ENCODE data around the gene UNC119B. TPM values are rescaled to one million over a fixed set of nuclear protein-coding genes. Genes with fewer than 3 reads are reported as not detected.

The UNC119B gene
- total RNA-seq, 1 experiment from 2014 or later = 14.3 TPM

DNA sequence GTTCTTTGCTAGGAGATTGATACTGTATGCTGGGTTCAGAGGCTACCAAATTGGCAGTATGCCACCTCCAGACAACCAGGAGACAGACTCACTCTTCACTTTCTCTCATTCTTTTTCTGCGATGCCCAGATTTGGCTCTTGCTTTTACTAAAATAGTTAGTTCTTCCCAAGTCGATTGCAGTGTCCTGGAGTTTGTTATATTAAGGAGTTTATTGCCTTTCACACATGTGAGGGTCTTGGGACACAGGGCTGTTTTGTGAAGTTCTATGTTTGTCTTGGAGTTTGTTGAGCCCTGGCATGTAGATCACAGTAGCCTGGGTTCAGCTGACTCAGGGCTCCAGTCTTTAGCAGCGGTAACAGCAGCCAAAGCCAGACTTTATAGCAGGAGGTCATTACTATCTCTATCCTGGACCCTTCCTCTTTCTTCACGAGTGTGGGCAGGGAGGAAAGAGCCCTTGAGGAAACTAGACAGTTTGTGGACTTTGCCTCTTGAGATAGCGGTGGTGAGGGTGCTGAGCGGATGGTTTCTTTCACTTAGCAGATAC is 21.7 kb upstream of the UNC119B start:
- DNase-seq (ENCODE audit: low spot score) = no peak

DNA sequence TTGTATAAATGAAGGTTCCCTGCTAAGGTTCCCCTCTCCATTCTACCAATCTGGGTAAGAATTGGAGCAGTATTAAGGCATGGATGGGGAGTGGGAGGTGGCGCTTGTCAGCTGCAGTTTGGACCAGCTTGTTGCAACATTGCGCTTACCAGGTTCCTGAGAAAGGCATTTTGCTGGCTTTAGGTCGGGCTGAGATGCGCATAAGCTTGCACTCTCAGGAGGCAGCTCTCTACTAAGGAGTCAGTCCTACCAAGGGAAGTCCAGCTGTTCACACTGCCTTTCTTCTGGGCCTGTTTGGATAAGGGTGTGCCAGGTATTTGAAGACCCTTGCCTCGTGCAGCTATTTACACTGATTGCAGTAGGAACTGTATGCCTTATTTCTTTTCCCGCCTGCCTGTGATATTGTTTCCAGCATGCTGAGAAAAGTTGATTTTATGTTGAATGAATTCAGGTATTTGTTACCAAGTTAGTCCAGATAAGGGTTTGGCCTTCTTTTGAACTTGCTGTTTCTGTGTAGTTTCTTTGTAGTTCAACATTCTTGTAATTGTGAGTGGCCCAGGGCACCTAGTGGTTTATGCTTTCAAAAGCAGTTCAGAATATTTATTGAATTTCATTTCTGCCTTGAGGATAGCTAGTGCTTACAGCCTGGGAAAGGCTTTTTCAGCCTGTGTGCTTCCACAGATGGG is 20.7 kb upstream of the UNC119B start:
- DNase-seq (ENCODE audit: low spot score) = no peak

DNA sequence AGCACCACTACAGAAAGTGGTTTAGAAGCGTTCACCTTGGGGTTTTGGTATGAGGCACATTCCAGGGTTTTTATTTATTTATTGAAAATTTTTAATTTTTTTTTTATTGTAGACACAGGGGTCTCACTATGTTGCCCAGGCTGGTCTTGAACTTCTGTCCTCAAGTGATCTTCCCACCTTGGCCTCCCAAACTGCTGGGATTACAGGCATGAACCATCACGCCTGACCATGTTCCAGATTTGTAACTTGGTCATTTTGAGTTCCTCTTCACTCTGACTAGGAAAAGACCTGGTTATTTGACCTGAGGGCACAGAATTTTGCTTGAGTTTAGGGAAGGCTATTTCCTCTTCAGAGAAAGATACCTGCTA is 20.2 kb upstream of the UNC119B start:
- DNase-seq (ENCODE audit: low spot score) = no peak

DNA sequence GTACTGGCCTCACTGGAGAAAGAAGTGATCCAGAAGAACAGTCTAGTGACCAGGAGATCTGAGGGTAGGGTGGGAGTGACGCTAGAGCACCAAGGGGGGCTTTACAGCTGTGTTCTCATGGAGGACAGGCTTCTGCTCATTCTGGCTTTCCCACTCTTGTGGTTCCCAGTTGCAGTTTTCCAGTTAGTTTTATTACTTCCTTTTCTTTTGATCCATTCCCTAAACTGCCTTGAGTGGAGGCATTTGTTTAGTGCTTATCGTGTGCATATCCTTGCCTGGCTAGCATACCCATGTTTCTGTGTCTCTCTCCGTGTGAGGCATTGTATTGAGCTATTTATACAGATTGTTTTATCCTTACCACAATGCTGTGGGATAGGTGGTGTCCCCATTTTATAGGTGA is 19.3 kb upstream of the UNC119B start:
- DNase-seq (ENCODE audit: low spot score) = no peak

DNA sequence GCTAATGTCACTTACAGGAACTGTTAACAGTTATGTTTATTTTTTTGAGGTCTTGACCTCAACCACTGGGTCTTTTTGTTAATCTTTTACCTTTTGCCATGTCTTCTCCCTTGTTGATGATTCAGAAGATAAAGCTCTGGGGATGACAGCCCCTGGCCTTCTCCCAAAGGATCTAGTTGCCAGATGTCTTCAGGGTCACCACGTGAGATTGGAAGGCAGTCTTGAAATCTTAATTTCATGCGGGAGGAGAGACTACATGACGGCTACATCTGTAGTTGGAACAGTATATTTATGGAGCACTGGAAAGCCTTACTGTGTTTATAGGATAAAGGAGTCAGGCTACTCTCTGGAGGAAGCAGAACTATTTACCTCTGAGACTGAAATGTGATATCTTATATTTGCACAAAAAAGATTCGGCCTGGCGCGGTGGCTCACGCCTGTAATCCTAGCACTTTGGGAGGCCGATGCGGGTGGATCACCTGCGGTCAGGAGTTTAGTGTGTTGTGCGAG is 17.7 kb upstream of the UNC119B start:
- peak; percentile 50 for DNase-seq (ENCODE audit: low spot score)

DNA sequence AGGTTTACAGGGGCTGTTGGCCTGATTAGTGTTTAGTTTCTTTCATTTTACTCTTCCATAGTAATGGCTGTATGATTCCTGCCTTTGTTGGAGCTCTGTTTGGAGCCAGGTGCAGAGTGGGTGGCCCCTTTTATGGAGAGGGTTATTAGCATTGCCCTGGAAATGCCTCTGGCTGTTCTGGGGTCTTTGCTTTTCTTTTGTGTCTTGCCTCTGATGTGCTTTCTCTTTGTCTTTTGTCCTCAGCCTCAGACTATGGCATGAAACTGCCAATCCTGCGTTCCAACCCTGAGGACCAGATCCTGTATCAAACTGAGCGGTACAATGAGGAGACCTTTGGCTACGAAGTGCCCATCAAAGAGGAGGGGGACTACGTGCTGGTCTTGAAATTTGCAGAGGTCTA is 16.4 kb upstream of the UNC119B start:
- DNase-seq (ENCODE audit: low spot score) = no peak

DNA sequence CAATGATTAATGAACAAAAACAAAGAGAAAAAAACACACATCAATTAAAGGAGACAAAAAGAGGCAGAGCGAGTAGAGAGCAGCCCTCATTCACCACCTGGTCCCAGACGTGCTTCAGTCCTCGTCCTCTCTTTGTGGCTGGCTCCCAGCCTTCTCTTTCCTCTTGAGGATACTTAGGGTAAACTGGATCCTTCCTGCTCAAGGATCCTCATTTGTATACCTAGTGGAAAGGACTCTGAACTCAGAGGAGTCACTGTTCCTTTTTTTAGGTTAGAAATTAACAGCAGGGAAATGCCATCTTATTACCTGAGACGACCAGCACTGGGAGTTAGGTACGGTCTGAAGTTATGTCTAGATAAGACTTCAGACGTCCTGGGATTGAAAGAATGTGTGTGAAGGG is 13.6 kb upstream of the UNC119B start:
- DNase-seq (ENCODE audit: low spot score) = no peak

DNA sequence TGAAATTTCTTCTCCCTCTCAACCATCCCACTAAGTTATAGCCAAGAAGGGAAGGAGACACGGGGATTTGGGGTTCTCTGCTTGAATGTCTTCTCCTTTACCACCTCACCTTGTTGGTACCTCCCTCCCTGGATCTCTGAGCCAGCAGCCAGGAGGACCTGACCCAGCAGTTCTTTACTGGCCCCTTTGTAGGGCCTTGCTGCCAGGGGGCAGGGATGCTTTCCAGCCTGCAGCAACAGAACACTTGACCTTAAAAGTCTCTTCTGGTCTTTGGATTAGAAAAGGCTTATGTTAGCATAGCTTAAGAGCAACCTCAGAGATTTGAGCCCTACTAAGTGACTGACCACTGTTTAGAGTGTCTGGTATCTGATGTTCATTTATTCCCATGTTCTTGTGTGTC is 12.9 kb upstream of the UNC119B start:
- DNase-seq (ENCODE audit: low spot score) = no peak

DNA sequence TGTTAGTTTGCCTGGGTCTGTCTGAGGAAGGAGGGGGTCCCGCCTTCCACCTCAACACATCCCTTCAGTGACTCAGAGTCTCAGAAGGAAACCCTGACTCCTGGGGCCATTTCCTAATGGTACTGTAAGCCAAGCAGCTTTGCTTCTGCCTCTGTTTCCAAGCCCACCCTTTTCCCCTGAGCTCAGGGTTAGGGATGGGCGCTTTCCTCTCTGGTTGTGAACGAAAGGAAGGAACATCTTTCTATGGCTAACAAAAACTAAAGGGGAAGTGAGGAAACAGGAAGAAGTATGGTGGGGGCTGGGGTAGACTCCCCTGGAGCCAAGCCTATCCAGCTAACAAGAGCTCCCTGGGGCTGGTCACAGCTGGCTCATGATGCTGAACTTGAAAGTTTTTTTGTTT is 11.6 kb upstream of the UNC119B start:
- no peak for DNase-seq (ENCODE audit: low spot score)

DNA sequence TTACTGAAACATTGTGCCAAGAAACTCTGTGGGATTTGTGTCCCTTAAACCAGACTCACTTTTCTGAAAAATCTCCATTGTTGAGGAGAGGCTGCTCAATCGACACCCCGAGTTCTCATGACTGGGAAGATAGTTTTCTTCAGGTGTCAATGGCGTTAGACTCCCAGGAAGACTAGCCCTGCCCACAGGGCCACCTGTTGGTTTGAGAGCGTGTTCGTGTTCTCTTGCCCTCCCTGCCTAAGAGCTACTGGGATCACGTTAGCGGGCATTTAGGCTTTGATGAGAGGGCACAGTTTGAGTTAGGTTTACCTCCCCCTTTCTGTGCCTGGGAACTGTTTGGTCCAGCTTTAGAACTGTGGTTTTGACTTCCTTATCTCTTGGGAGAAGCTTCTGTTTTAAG is 10.7 kb upstream of the UNC119B start:
- DNase-seq (ENCODE audit: low spot score) = no peak

DNA sequence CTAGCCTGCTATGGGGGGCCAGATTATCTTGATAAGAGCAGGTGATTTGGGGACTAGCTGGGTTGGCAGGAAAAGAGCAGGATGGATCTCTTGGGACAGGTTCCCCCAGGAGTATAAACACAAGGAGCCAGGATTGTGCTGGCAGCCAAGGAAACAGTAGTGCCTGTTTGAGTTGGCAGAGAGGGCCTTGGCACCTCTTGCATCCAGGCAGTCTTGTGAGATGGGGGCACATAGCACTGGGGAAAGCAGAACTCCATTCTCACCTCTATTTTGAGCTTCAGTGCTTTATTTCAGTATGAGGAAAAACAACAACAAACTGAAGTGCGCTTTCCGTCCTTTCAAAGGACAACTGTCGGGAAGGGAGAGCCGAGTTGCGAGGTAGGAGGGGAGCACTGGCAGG is 9.4 kb upstream of the UNC119B start:
- DNase-seq (ENCODE audit: low spot score) = no peak

DNA sequence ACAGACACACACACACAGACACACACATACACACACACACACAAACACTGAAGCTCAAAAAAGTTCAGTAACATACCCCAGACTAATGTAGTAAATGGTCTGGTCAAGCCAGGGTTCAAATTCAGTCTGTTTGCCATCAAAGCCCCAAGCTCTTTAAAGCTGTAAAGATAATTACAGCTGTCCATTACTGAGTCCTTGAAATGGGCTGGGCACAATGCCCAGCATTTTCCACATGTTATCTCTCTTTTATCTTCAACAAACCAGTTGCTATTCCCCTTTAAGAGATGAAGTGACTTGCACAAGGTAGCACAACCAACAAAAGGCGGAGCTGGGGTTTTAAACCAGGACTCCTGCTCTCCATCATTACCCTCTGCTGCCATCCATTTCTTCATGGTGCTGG is 7.6 kb upstream of the UNC119B start:
- DNase-seq (ENCODE audit: low spot score) = no peak

DNA sequence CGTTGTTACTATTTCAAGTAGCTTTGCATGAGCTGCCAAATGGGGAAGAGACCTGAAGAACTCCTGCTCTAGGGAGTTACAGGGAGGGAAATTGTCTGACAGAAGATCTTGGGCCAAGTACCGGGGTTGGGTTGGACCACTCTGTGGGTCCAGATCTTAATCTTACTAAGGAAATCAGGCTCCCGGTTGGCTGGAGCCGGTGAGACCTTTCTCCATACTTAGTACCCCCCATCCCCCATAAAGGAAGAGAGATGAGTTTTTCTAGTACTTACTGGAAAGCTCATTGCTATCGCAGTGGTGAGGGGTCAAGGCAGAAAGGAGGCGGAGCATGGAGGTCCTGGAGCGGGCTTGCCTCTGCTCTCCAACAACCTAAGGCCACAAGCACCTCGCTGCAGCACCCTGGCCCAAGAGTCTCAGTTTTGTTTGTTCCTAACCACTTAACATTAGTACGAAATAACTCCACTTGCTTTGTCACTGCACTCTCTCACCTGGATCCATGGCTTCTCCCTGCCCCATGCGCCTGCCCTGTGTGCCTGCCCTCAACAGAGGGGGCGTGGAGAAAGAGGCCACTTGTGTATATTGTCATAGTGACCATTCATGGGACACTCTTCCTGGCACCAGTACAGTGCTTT is 6.8 kb upstream of the UNC119B start:
- no peak for DNase-seq (ENCODE audit: low spot score)

DNA sequence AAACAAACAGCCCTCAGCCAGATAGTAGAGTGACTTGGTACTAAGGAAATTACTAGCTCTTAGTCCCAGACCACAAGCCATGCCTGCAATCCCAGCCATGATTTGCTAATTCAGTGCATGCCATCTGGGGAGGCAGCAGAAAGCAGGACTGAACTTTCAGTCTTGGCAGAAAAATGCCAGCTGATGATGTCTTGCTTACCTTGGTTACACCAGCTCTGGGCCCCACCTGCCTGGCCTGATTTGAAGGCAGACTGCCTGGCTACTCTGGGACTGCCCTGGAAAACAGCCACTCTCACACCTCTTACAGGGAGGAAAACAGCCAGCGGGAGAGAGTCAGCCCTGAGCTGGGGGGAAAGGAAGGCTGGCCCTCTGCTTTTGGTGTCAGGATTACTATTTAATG is 4.6 kb upstream of the UNC119B start:
- DNase-seq (ENCODE audit: low spot score) = no peak

DNA sequence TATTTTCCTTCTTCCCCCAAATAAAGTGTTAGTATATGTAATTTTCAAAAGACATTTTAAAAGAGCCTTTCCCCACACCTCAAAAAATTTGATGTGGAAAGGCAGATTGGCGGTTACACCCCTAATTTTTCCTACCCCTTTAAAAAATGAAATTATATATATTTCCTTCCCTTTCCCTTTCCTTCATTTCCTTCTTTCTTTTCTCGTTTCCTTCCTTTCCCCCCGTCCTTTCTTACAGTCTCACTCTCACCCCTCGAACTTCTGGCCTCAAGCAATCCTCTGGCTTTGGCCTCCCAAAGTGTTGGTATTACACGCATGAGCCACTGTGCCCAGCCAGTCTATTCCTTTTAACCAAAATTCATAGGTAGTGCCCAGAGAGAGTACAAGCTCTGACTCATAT is 4.2 kb upstream of the UNC119B start:
- DNase-seq (ENCODE audit: low spot score) = no peak

DNA sequence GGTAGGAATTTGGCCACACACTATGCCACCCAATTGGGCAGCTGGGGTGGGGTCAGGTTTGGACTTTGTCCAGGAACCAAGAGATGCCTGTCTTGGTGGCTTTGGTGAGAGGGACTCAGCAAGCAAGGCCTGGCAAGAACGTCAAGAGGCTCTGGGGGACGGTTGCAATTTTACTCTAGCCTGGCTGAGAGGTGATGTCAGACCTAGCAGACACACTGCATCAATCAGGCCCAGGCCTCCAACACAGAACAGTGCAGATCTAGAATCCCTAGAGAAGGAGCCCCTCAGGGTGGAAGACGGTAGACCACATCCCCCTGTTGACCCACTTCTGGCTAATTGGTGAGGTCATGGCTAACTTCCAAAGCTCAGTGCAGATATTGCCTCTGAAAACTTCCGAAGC is 1.6 kb upstream of the UNC119B start:
- DNase-seq (ENCODE audit: low spot score) = no peak

DNA sequence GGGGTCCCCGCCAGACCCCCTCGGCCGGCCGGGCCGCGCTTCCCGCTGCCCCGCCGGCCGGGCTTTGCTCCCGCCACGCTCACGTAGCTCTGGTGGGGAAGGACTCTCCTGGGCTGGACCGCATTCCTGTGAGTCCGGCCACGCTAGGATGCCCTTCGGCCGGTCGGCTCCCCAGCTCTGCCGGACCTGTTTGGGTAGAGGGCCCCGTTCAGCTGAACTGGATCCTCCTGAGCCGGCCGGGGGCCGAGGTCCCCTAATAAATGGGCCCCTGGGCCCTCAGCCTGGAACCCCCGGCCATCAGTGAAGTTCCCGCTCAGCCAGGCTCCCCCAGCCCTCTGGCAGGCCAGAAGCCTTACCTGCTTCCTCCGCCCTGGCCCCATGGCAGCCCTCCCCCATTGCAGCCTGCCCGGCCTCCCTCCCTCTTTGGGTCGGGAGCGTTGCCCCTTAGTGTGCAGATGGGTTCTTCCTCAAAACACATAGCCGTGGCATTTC is 593 bp downstream of the UNC119B start:
- DNase-seq (ENCODE audit: low spot score) = no peak

DNA sequence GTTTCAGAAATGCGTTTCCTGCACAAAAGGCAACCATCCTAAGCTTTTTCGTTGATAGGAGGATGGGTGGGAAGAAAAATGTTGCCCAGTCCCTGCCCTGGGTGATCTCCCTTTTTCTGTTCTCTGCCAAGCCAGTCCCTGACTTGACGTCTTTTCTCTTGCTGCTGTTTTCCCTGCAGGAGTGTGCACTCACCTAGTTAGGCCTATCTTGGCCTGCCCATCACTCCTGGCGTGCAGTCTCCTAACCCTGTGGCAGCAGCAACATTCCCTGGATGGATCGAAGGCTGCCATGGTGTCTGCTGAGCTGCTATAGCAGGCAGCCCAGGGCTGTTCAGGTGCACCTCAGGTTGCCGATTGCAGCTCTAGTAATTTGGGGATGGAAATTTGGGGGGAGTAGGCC is 1.2 kb downstream of the UNC119B start:
- no peak for DNase-seq (ENCODE audit: low spot score)

DNA sequence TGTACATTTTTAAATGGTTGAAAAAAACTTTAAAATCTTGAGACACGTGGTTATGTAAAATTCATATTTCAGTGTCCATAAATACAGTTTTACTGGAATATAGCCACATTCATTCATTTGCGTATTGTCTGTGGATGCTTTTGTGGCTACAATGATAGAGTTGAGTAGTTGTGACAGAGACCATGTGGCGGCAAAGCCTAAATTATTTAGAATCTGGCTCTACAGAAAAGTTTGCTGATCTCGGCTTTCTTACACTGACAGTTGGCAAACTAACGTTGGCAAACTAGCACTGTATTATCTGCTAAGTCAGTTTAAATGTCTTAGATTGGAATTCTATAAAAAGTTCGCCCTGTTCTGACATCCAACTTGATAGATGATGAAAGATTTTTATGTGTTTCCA is 2.4 kb downstream of the UNC119B start:
- DNase-seq (ENCODE audit: low spot score) = no peak

DNA sequence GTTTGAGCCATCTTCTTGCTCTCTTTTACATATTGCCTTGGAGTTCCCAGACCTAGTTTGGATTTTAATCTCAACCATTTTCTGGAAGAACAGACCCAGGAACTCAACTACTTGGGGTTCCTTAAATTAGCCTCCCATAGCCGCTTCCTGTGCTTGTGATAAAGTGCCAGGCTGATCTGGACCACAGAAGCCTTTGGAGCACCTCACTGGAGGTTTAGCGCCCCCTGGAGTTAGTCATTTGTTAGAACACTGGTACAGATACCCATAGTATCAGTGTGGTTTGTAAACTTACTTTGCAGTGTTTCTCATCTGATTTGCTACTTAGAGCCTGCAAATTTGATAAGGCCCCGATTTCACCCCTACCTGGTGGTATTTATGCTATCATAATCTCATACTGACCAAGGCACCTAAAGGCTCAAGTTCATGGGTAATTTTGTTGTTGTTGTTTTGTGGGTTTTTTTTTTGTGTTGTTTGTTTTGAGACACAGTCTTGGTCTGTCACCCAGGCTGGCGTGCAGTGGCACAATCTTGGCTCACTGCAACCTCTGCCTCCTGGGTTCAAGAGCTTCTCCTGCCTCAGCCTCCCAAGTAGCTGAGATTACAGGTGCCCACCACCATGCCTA is 3.7 kb downstream of the UNC119B start:
- DNase-seq (ENCODE audit: low spot score) = peak; percentile 70

DNA sequence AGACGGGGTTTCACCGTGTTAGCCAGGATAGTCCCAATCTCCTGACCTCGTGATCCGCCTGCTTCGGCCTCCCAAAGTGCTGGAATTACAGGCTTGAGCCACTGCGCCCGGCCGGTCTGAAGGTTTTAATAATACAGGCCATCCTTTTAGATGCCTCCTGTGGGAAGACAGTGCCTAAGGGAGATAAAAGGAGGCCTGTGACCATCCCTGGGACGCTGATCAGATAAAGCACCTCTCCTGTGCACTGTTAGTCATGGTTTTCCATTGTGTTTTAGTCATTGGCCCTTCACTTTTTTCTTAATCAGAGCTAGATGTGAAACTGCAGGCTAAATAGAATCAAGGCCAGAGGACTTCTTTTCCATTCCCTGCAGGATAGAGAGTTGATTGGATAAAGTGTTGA is 7.8 kb downstream of the UNC119B start:
- no peak for DNase-seq (ENCODE audit: low spot score)

DNA sequence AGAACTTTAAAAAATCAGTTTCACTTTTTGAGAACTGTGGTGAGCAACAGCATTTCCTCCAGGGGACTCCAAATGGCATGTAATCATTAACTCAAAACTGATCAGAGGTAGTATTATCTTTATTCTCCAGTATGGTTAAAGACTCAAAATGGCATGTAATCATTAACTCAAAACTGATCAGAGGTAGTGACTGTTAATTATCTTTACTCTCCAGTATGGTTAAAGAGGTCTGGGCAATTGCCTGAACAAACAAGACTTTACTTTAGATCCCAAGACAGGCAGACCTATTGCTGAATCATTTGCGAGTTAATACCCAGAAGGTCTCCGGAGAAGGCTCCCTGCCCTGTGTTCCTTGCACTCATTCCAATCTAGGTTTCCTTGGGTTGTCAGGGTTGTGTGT is 8.8 kb downstream of the UNC119B start:
- DNase-seq (ENCODE audit: low spot score) = no peak

Measured in H4 (cell line).